GM18526 (cell line): ENCODE results near the gene CC2D2A.

Experiments used
- POLR2A ChIP-seq: IDR thresholded peaks from 3 replicates; pipeline ENCODE4 v1.6.1; 2011; ENCODE audit not compliant: insufficient read length; ENCODE audit errors: extremely low read depth

The CC2D2A gene

DNA sequence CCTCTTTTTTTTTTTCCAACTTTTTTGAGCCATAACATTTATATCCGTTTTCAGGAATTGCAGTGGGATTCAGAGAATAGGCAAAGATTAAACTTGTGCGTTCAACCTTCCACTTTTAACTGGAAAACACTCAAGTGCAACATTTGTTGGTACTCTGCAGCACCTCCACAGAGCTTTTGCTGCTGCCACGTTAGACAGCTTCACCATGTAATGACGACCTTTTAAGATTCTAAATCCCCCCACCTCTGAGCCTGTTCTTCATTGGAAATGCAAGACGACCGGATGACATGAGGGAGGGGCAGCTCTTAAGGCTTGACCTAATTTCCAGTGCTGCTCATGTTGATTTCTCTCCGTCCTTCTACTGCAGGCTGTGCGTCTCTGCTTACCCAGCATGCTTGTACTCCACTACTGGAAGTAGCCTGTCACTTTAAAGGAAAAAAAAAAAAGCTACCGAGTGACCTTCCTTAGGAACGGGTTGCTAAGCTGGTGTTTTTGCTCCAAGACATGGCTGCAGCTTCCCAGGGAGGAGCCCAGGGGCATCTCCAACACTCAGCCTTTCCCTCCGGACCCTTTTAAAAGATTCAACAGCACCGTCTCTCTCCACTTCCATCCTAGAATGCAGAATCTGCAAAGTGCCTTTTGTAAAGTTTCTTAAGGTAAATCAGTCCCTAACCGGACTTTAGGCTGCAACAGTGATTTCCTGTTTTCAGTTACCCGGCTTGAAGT is at the start of gene CC2D2A:
Gene CC2D2A, plus strand, starts transcription at position 481 of the 726 bp plus-strand sequence. CDS start 6,051 bp downstream, outside the sequence.
- no peak for TF ChIP-seq POLR2A

- no peak for TF ChIP-seq POLR2A
Observed at GRCh38 chr4:15420642-15421041, 49.0 kb upstream of the CC2D2A start.

GRCh38 chr4:15423285-15423711 is 46.4 kb upstream of the CC2D2A start:
- TF ChIP-seq POLR2A = no peak

GRCh38 chr4:15425520-15425919 is 44.2 kb upstream of the CC2D2A start:
- TF ChIP-seq POLR2A = no peak

GRCh38 chr4:15427161-15427560 is 42.5 kb upstream of the CC2D2A start:
- TF ChIP-seq POLR2A = no peak

DNA sequence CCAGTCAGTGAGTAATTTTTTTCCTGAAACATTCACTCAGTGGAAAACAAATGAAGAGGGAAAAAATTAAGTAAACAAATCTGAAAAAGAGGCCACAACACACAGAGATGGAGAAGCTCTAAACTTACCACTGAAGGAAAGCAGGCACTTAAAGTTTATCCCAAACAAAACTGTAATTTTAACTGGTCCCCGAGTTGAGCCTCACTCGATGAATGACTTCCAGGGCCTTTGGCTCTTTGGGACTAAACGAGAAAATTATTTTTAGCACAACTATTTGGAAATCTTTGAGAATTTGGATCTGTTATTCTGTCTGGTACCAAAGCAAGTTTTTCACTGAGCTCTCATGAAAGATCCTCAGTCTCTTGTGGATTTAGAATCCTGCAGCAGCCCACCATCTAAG is 42.0 kb upstream of the CC2D2A start, which contains the start of gene C1QTNF7:
Gene C1QTNF7, plus strand, starts transcription at position 333 of the 400 bp plus-strand sequence. CDS start 7,711 bp downstream, outside the sequence.
- TF ChIP-seq POLR2A = no peak

- TF ChIP-seq POLR2A = no peak
Observed at GRCh38 chr4:15428611-15429010, 41.1 kb upstream of the CC2D2A start.

DNA sequence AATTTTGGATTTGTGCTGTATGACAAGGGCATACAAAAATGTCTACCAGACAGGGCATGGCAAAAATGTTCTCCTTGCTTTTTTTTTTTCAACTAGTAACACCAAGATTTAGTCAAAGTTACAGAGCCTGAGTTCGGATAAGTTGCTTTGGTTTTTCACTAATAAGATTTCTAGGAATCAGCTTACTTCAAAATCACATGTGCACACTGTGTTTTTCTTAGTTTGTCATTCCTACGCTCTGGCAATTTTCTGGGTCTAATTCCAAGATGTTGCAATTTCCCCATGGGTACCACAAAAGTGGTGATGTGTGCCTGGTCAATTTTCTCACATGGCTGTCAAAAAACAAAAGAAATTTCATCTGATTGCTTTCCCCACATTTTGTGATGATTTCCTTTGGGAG is 35.6 kb upstream of the CC2D2A start:
- no peak for TF ChIP-seq POLR2A

- no peak for TF ChIP-seq POLR2A
Observed at GRCh38 chr4:15434676-15435075, 35.0 kb upstream of the CC2D2A start.

- no peak for TF ChIP-seq POLR2A
Observed at GRCh38 chr4:15436513-15436912, 33.2 kb upstream of the CC2D2A start.

DNA sequence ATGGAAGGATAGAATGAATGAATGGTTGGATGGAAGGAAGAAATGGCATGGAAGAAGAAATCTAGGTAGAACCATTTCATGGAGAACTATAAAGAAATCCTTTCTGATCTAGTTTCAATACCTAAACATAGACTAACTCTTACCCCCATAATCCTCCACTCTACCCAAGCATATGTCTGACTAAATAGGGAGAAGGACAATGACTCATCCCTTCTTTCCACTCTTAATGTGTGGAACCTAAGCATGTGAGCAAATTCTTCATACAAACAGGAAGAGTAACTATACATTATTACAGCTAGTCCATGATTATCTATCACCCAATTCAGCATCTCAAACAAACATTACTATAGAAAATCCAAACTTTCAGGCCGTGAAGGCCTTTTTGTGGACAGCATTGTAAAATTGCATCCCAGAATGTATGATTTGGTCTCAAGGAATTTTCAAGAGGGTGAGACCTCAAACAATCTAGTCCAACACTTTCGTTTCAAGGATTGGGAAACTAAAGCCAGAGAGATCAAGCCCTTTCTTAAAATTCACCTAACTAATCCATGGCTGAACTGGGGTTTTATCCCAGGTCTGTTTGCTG is 30.6 kb upstream of the CC2D2A start:
- no peak for TF ChIP-seq POLR2A

DNA sequence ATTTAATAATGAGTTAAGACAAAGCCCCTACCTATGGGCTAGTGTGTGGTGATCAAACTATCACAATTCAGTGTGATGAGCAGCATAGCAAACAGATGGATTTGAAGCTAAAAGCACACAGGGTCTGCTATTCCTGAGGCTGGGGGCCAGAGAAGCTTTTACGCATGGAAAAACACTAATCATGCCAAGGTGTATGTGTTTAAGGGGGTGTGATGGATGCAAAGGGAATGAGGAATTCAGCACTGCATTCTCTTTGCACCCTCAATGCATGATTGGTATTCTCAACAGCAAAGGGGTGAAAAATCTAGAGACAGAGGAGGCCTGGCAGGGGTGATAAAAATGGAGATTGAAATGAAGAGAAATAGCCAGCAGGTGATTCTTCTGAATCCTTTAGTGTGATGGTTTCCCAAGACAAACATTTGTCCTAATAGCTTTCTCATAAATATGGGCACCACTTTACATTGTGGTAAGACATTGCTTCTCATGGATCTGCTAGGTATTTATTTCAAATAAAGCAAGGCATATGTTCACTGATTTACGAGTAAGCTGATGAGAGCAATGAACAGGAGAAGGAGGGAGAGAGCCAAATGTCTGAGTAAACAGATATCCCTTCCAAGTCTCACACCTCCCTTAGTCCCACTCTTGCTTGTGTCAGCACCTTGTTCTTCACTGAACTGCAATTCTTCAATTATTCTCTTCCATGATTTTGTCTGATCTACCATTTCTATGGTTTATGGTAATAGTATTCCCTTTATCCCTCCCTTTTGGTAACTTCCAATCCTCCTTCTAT is 26.1 kb upstream of the CC2D2A start:
- TF ChIP-seq POLR2A = no peak

GRCh38 chr4:15444276-15444675 is 25.4 kb upstream of the CC2D2A start:
- TF ChIP-seq POLR2A = no peak

GRCh38 chr4:15444879-15445547 is 24.7 kb upstream of the CC2D2A start:
- no peak for TF ChIP-seq POLR2A

DNA sequence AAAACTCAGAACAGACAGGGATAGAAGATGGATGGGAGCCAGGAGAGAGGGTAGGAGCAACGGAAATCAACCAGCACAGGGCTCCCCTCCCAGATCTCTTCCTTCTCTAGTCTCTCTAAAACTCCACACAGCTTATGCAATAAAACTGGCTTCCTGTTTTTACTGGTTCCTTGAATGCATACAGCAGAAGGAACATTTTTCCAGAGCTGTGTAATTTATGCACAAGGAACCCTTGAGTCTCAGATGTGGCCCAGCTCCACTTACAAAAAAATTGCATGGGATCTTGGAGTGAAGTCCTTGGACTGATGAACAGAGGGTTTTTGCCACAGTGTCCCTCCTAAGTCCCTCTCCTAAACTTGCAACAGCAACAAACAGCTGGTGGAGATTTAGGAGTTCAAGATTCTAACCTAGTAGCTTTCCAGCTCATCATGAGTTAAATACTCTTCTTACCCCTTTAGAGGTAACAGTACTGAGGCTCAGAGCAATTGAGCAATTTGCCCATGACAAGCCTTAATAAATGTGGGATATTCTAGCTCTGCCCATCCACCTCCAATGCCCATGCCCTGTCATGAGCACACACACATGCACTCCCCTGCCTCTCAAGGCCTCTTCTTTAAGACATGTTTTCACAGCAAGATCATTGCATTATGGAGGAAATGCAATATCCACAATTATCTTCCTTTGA is 18.4 kb upstream of the CC2D2A start:
- TF ChIP-seq POLR2A = no peak
